SK-N-MC (cell line): ENCODE results near the gene TXNRD1.

Experiments used
- DNase-seq: peaks from one replicate; pipeline ENCODE4 v3.0.0-alpha.2; 2011; ENCODE audit warnings: low read depth, low spot score
- H3K27ac ChIP-seq: fragments of 200-600 bp; sonication (generic); 2 replicates; pipeline ENCODE4 v1.5.1; 2016; ENCODE audit warnings: mixed run types
- H3K36me3 ChIP-seq: fragments of 200-600 bp; sonication (generic); 2 replicates; pipeline ENCODE4 v1.6.1; 2017; ENCODE audit warnings: antibody characterized with exemption, low read length, mixed read lengths; ENCODE audit not compliant: insufficient read depth
- H3K4me3 ChIP-seq: fragments of 200-600 bp; sonication (generic); 2 replicates; pipeline ENCODE4 v1.5.1; 2016
- H3K9ac ChIP-seq: fragments of 200-600 bp; sonication (generic); 2 replicates; pipeline ENCODE4 v1.8.0; 2017; ENCODE audit warnings: mixed run types, mixed read lengths; ENCODE audit not compliant: insufficient read length
- H3K9me3 ChIP-seq: fragments of 200-600 bp; sonication (generic); 2 replicates; pipeline ENCODE4 v1.6.1; 2017; ENCODE audit warnings: low read depth, mild to moderate bottlenecking, antibody characterized with exemption, low read length, moderate library complexity, mixed read lengths
- EZH2 ChIP-seq: fragments of 200-600 bp; sonication (generic); IDR thresholded peaks from one replicate; pipeline ENCODE4 v1.6.1; 2017; ENCODE audit warnings: antibody characterized with exemption
- FOXP2 ChIP-seq: optimal IDR thresholded peaks from 2 replicates; pipeline ENCODE3; 2011; ENCODE audit warnings: mild to moderate bottlenecking, moderate library complexity; ENCODE audit not compliant: insufficient read depth; ENCODE audit errors: extremely low read length, control extremely low read depth
- POLR2AphosphoS5 ChIP-seq: IDR thresholded peaks from 2 replicates; pipeline ENCODE4 v1.6.1; 2012; ENCODE audit warnings: mild to moderate bottlenecking, low read depth, low read length, borderline replicate concordance

TXNRD1 gene

DNA sequence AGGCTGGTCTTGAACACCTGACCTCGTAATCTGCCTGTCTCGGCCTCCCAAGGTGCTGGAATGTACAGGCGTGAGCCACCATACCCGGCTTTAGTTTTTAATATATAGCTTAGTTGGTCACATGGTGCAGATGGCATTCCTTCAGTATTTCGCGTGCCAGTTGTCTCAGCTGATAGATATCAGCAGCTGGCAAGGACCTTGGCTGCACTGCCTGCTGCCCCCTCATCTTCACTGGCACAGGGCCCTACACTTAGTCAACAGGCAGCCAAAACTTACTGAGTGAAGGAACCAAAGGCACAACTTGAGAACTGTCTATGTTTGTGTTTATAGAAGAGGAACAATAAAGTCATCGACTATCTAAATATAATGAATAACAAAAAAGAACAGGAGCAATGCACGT, 119.0 kb downstream of the TXNRD1 start:
- DNase-seq = no peak
- no peak overlapping the region for H3K27ac ChIP-seq
- H3K9ac ChIP-seq = no peak overlapping the region
- H3K9me3 ChIP-seq = no peaks in the 10 kb centered on the region
- TF ChIP-seq EZH2 (no peak), FOXP2 (no peak), POLR2AphosphoS5 (no peak)
- no peak overlapping the region for H3K4me3 ChIP-seq
- H3K36me3 ChIP-seq = peaks cover 79% of the 10 kb centered on the region

DNA sequence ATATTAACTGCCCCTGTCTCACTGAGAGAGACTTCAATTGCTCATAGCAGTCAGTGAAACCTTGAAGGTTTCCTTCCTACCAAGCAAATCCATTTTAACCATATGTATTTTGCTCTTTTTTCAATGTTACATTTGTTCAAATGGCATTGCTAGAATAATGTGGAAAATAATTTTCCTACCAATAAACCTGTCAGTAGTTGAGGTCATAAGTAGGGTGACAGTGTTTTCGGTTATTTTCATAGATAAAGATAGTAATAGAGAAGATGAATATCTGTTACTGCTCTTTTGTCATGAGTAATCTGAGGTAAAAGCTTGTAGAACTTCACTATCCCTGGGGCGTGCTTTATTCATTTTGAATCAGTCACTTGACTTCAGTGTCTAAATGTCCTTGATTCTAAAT, 120.5 kb downstream of the TXNRD1 start:
- no peak overlapping the region for H3K4me3 ChIP-seq
- no peak for TF ChIP-seq FOXP2
- no peak for TF ChIP-seq POLR2AphosphoS5
- TF ChIP-seq EZH2 = no peak
- H3K9ac ChIP-seq = no peak overlapping the region
- no peak for DNase-seq
- peaks cover 84% of the 10 kb centered on the region for H3K36me3 ChIP-seq
- H3K9me3 ChIP-seq = no peaks in the 10 kb centered on the region
- H3K27ac ChIP-seq = no peak overlapping the region

DNA sequence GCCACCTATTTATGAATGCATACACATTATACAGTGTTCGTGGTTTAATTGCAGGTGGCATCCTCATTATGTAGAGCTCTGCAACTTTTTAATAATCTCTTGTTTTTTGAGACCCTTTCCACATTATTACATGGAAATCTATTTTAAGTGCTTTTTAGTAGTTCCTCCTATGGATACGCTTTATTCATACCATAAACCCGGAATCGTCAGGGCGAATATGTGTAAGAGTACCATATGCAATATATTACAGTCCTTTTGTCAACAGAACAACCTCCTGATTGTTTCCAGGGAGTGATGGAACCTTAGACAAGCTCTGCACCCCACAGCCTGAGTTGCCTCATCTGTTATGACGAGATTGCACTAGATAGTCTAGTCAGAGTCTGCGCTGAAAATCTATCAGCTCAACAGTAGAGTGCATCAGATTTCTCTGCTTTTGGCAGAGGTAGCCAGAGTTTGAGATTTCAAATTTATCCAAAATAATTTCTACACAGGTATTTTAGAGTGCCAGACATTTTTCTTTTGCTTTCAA, 121.5 kb downstream of the TXNRD1 start:
- TF ChIP-seq FOXP2 (no peak), POLR2AphosphoS5 (no peak), EZH2 (no peak)
- Histone ChIP-seq H3K27ac (no peak overlapping the region), H3K9me3 (no peaks in the 10 kb centered on the region), H3K36me3 (peaks cover 85% of the 10 kb centered on the region), H3K9ac (no peak overlapping the region), H3K4me3 (no peak overlapping the region)
- no peak for DNase-seq

DNA sequence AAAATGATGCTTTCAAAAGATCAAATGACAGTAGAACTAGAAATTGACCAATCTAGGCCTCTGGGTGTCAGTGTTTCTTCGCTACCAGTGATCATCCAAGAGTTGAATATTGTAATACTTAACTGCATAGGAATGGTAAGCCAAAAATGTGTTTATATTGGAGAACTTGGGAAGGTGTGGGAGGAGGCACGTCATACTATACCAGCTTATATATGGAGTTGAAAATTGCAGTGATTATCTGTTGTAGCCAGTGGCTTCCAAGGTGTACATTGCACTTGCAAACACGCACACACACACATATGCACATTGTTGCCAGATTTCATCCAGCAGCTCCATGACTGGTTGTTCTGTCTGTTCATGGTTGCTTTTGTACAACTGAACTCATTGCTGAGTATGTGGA, 124.1 kb downstream of the TXNRD1 start:
- TF ChIP-seq FOXP2 = no peak
- TF ChIP-seq EZH2 = no peak
- no peak for TF ChIP-seq POLR2AphosphoS5
- no peaks in the 10 kb centered on the region for H3K9me3 ChIP-seq
- H3K36me3 ChIP-seq = peaks cover 89% of the 10 kb centered on the region
- no peak overlapping the region for H3K9ac ChIP-seq
- DNase-seq = no peak
- no peak overlapping the region for H3K27ac ChIP-seq
- H3K4me3 ChIP-seq = no peak overlapping the region

DNA sequence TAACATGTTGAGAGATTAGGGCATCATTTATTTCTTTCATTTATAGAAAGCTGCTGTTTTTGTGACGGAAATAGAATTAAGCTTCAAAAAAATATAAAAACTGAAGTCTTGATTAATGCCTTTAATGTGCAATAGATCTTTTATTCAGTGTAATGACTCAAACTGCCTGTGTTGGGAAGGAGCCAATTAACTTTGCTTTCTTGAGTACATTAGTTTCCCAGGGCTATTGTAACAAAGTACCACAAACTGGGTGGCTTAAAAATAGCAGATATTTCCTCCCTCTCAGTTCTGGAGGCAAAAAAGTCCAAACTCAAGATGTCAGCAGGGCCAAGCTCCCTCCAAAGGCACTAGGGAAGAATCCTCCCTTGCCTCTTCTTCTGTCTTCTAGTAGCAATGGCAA, 124.6 kb downstream of the TXNRD1 start:
- Histone ChIP-seq H3K36me3 (peaks cover 89% of the 10 kb centered on the region), H3K4me3 (no peak overlapping the region), H3K27ac (no peak overlapping the region), H3K9me3 (no peaks in the 10 kb centered on the region), H3K9ac (no peak overlapping the region)
- TF ChIP-seq FOXP2 = no peak
- TF ChIP-seq EZH2 = no peak
- no peak for TF ChIP-seq POLR2AphosphoS5
- DNase-seq = no peak

DNA sequence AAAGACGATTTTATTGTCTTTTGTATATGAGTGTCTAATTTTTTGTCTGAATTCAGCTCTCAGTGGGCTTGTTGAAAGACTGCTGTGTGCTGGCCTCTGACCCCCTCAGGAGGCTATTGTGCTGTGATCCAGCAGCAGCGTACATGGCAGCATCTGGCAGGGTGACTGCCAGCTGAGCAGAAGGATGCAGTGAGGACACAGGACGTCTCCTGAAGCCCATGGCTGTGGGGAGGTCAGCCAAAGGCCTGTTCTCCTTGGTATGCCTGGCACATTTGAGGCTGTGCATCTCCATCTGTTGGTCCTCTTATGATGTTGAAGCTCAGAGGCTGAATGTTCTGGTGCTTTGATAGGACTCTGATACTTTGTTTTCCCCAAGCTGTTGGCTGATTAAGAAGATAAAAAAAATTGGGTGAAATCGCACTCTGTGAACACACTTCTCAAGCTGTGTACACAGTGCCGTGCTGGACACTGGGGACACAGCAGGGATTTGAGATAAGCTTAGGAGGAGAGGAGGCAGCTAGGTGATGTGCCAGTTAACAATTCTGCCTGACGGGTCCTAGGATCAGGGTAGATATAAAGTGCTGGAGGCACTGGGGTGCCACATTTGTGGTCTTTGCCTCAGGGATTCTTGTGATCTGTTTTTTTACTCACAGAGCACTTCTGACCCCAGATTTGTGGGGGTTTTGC, 125.5 kb downstream of the TXNRD1 start:
- Histone ChIP-seq H3K27ac (no peak overlapping the region), H3K9ac (no peak overlapping the region), H3K4me3 (no peak overlapping the region), H3K9me3 (no peaks in the 10 kb centered on the region), H3K36me3 (peaks cover 88% of the 10 kb centered on the region)
- TF ChIP-seq POLR2AphosphoS5 (no peak), FOXP2 (no peak), EZH2 (no peak)
- no peak for DNase-seq

DNA sequence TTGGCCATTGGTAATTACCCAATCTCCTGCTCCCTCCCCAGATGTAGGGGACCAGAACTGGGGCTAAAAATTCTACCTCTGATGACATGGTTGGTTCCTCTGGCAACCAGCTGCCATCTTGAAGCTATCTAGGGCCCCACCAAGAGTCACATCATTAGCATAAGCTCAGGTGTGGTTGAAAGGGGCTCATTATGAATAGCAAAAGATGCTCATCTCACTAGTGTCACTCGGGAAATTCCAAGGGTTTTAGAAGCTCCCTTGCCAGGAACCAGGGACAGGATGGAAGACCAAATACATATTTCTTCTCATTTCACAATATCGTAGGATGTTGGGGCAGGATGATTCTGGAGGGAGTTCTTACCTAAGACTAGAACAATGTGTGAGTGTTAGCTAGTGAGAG, 126.6 kb downstream of the TXNRD1 start:
- no peak for DNase-seq

DNA sequence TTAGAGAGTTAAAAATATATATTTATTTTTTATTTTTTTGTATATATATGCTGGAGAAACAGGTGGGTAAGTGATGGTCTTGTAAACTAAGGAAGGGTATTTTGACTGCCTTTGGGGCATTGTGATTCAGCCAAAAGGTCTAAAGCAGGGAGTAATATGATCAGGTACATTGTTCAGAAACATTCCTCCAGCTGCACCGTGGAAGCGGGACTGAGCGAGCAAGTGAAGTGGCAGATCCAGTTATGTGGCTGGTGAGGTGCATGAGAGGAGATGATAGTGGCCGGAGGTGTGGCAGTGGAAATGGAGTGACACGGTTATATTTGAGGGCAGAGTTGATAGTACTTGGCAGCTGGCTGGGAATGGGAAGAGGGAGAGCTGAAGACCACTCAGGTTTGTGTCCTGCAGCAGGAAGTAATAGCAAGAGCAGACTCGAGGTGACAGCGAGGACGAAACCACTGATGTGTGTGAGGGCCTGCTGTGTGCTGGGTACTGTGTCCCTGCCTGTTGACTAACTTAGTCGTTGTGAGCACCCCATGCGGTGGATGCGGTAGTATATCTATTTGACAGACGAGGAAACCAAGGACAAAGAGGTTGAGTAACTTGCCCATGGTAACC, 127.2 kb downstream of the TXNRD1 start:
- no peak for DNase-seq
- TF ChIP-seq EZH2 = no peak
- TF ChIP-seq FOXP2 = no peak
- no peak for TF ChIP-seq POLR2AphosphoS5
- Histone ChIP-seq H3K9me3 (no peaks in the 10 kb centered on the region), H3K27ac (no peak overlapping the region), H3K9ac (no peak overlapping the region), H3K4me3 (no peak overlapping the region), H3K36me3 (peaks cover 91% of the 10 kb centered on the region)

More for the DNA sequence above, 126.6 kb downstream of the TXNRD1 start:
- TF ChIP-seq FOXP2 = no peak
- Histone ChIP-seq H3K4me3 (no peak overlapping the region), H3K36me3 (peaks cover 90% of the 10 kb centered on the region), H3K27ac (no peak overlapping the region), H3K9ac (no peak overlapping the region), H3K9me3 (no peaks in the 10 kb centered on the region)

DNA sequence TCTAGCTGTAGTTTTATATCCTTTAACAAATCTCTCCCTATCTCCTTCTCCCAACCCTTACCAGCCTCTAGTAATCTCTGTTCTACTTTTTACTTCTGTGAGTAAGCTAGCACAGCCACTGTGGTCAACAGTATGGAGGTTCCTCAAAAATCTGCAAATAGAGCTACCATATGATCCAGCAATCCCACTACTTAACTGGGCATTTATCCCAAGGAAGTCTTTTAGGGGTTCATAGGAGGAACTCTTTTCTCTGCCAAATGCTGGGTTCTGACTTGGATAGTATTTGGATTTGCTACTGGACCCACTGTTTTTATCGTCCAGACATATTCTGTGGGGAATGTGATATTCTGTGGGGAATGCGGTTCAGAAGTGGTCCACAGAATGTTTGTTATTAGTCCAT, 129.1 kb downstream of the TXNRD1 start:
- Histone ChIP-seq H3K36me3 (peaks cover 95% of the 10 kb centered on the region), H3K9me3 (no peaks in the 10 kb centered on the region), H3K9ac (no peak overlapping the region), H3K4me3 (no peak overlapping the region), H3K27ac (no peak overlapping the region)
- TF ChIP-seq FOXP2 (no peak), EZH2 (no peak), POLR2AphosphoS5 (no peak)
- no peak for DNase-seq
